ENCODE data around the gene CRELD2. TPM values are rescaled to one million over a fixed set of nuclear protein-coding genes. Genes with fewer than 3 reads are reported as not detected.

CRELD2 gene
- total and polyA plus RNA-seq, 8 donors = 19.4 to 83.0 (median 38.0) TPM

DNA sequence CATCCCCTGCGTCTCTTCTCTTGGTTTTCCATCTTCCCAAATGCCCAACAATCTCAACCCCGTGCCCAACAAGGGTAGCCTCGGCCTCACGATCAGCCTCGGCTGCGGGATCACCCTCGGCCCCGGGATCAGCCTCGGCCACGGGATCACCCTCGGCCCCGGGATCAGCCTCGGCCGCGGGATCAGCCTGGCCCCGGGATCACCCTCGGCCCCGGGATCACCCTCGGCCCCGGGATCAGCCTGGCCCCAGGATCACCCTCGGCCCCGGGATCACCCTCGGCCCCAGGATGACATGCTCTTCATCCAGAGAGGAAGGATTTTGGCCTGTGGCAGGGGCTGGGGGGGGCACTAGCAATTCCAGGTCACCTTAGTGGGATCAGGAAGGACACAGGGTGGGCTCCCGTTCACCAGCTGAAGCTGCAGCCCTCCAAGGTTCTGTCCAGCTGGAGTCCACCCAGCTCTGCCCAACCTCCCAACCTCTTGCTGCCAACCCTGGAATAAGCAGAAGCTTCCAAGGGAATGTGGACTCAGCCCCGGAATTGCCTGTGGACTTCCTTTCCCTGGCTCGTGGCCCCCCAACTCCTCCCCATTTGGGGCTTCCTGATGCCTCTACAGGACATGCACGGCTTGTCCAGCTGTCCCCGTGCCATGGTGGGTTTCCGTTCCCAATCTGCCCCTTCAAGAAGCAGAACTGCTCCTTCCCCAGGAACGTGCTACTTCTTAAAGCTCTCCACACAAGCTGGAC is 6.4 kb upstream of the CRELD2 start:
- no peaks in the 10 kb centered on the region for H3K27me3 ChIP-seq
- no peak overlapping the region for H3K27ac ChIP-seq
- H3K36me3 ChIP-seq = peaks cover 36 to 83% (median 78%) of the 10 kb centered on the region in 4 donors
- WGBS, 5 donors = 95 to 97% (median 96%) methylated on average over 28 to 30 of the region's 30 CpGs
- no peaks in the 10 kb centered on the region for H3K9me3 ChIP-seq
- peaks cover 2 to 7% (median 6%) of the 10 kb centered on the region in 4 donors for H3K4me1 ChIP-seq
- TF ChIP-seq POLR2A (IDR thresholded peaks at IDR 0.05) = no peak
- TF ChIP-seq, protein P1, sequence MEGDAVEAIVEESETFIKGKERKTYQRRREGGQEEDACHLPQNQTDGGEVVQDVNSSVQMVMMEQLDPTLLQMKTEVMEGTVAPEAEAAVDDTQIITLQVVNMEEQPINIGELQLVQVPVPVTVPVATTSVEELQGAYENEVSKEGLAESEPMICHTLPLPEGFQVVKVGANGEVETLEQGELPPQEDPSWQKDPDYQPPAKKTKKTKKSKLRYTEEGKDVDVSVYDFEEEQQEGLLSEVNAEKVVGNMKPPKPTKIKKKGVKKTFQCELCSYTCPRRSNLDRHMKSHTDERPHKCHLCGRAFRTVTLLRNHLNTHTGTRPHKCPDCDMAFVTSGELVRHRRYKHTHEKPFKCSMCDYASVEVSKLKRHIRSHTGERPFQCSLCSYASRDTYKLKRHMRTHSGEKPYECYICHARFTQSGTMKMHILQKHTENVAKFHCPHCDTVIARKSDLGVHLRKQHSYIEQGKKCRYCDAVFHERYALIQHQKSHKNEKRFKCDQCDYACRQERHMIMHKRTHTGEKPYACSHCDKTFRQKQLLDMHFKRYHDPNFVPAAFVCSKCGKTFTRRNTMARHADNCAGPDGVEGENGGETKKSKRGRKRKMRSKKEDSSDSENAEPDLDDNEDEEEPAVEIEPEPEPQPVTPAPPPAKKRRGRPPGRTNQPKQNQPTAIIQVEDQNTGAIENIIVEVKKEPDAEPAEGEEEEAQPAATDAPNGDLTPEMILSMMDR (IDR thresholded peaks at IDR 0.05) = no peak
- TF ChIP-seq POLR2AphosphoS5 (IDR thresholded peaks at IDR 0.05) = no peak
- TF ChIP-seq EP300 (IDR thresholded peaks at IDR 0.05) = no peak
- intact Hi-C loops (cut with DNase I; ENCODE audit: low total_unique reads) = no loop called here
- no peak overlapping the region for H3K4me3 ChIP-seq
- DNase-seq = no peak

DNA sequence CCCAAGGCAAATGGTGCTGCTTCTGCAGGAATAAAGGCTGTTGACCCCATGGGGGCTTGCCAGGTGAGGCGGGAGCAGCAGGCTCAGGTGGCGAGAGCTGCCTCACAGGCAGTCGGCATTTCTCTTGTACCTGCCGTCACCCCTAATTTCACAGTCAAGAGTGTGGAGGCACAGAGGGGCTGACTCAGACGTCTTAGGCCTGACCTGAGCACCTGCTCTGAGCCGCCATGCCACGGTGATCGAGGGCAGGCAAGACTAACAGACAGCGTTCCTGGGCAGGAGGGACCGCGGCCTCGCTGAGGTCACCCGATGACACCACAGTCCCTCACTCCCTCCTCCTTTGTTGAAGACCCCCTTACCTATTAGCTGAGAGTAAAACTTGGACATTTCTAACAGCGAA is 5.4 kb upstream of the CRELD2 start:
- Histone ChIP-seq H3K27me3 (no peaks in the 10 kb centered on the region), H3K4me3 (no peak overlapping the region), H3K27ac (no peak overlapping the region), H3K9me3 (no peaks in the 10 kb centered on the region), H3K36me3 (peaks cover 27 to 73% (median 68%) of the 10 kb centered on the region in 4 donors), H3K4me1 (peaks cover 6 to 15% (median 14%) of the 10 kb centered on the region in 4 donors)
- WGBS, 5 donors = 94 to 96% (median 96%) methylated on average over 14 of the region's 14 CpGs
- DNase-seq = no peak
- intact Hi-C loops (cut with DNase I; ENCODE audit: low total_unique reads) = no loop called here
- no peak for TF ChIP-seq POLR2AphosphoS5 (IDR thresholded peaks at IDR 0.05)
- TF ChIP-seq, protein P1 (IDR thresholded peaks at IDR 0.05) = no peak
- no peak for TF ChIP-seq POLR2A (IDR thresholded peaks at IDR 0.05)
- no peak for TF ChIP-seq EP300 (IDR thresholded peaks at IDR 0.05)

DNA sequence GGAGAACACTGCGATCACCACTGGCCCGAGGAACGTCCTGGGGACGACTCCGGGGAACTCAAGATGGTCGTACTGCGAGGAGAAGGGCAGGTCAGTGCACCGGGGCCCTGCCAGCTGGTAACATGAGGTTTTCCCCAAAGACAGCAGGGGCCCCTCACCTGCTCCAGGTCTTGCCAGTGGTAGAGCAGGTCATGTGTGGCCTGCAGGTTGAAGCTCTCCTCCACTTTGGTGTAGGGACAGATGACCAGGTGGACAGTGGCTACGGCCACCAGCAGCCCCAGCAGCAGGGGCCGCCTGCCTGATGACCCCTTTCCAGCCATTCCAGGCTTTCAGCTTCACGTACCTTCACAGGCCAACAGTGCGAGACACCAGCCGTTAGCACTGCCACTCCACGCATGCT is 5.0 kb upstream of the CRELD2 start:
- 95 to 98% (median 96%) methylated on average over 11 to 14 of the region's 14 CpGs for WGBS, 5 donors
- TF ChIP-seq POLR2AphosphoS5 (IDR thresholded peaks at IDR 0.05) = no peak
- TF ChIP-seq POLR2A (IDR thresholded peaks at IDR 0.05) = no peak
- no peak for TF ChIP-seq EP300 (IDR thresholded peaks at IDR 0.05)
- TF ChIP-seq, protein P1 (IDR thresholded peaks at IDR 0.05) = no peak
- Histone ChIP-seq H3K27ac (no peak overlapping the region), H3K36me3 (peaks cover 23 to 69% (median 64%) of the 10 kb centered on the region in 4 donors), H3K27me3 (no peaks in the 10 kb centered on the region), H3K9me3 (no peaks in the 10 kb centered on the region), H3K4me3 (no peak overlapping the region), H3K4me1 (peaks cover 6 to 15% (median 14%) of the 10 kb centered on the region in 4 donors)
- no peak for DNase-seq
- intact Hi-C loops (cut with DNase I; ENCODE audit: low total_unique reads) = no loop called here

DNA sequence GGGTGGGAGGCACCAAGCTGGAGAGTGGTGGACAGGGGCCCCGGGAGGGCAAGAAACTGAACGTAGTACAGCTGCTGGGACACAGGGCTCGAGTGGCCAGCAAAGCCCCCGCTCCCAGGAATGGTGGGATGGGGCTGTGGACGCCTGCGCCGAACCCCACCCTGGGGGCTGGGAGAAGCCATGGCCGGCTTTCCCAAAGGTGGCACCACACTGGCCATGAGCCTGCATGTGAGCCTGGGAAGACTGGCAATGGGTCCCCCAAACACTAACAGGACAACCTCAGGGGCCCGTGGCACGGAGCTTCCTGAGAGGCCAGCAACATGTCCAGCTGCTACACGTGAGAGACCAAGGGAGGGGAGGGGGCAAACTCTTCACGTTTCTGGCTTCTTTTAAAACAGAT is 4.2 kb upstream of the CRELD2 start:
- H3K27me3 ChIP-seq = no peaks in the 10 kb centered on the region
- no peak overlapping the region for H3K27ac ChIP-seq
- intact Hi-C loops (cut with DNase I; ENCODE audit: low total_unique reads) = no loop called here
- H3K36me3 ChIP-seq = peaks cover 15 to 60% (median 56%) of the 10 kb centered on the region in 4 donors
- no peak overlapping the region for H3K4me3 ChIP-seq
- DNase-seq = no peak
- WGBS, 5 donors = 85 to 93% (median 89%) methylated on average over 11 to 12 of the region's 12 CpGs
- H3K9me3 ChIP-seq = no peaks in the 10 kb centered on the region
- H3K4me1 ChIP-seq = peaks cover 11 to 20% (median 20%) of the 10 kb centered on the region in 4 donors
- TF ChIP-seq POLR2A (IDR thresholded peaks at IDR 0.05) = no peak
- TF ChIP-seq, protein P1 (IDR thresholded peaks at IDR 0.05) = no peak
- no peak for TF ChIP-seq EP300 (IDR thresholded peaks at IDR 0.05)
- TF ChIP-seq POLR2AphosphoS5 (IDR thresholded peaks at IDR 0.05) = no peak

Data from stomach (tissue), 9 donors.